Heart right ventricle (tissue), 16 donors: ENCODE data around the gene WDR41. TPM values are rescaled to one million over a fixed set of nuclear protein-coding genes. Genes with fewer than 3 reads are reported as not detected.

Experiments used
- ATAC-seq, 8 donors: fragments of 200-7000 bp; cut with Tn5 transposase; one replicate each; pipeline ENCODE4 v1.9.1; 2020; ENCODE audit warnings: mild to moderate bottlenecking in 8 of 8, moderate library complexity in 8 of 8, moderate number of reproducible peaks in 1 of 8
- DNase-seq, 2 donors: peaks; one replicate each; pipeline ENCODE4 v3.0.0-alpha.2; 2020
- H3K27ac ChIP-seq, 10 donors: fragments of 200-600 bp; sonication (generic) in 2 of 10; one replicate each; pipeline versions ENCODE4 v1.5.0 to v1.8.0; 2020 to 2022; ENCODE audit warnings: mild to moderate bottlenecking in 3 of 10
- H3K27me3 ChIP-seq, 7 donors: fragments of 200-600 bp; one replicate each; pipeline ENCODE4 v1.8.0; 2021 to 2022; ENCODE audit warnings: mild to moderate bottlenecking in 2 of 7
- H3K36me3 ChIP-seq, 9 donors: fragments of 200-600 bp; sonication (generic) in 1 of 9; one replicate each; pipeline versions ENCODE4 v1.5.0 to v1.8.0; 2020 to 2022; ENCODE audit warnings: mild to moderate bottlenecking in 2 of 9
- H3K4me1 ChIP-seq, 9 donors: fragments of 200-600 bp; sonication (generic) in 1 of 9; one replicate each; pipeline versions ENCODE4 v1.5.0 to v1.8.0; 2020 to 2022; ENCODE audit warnings: mild to moderate bottlenecking in 4 of 9
- H3K4me3 ChIP-seq, 10 donors: fragments of 200-600 bp; sonication (generic) in 2 of 10; one replicate each; pipeline versions ENCODE4 v1.5.0 to v1.8.0; 2020 to 2022; ENCODE audit warnings: mild to moderate bottlenecking in 7 of 10, moderate library complexity in 2 of 10
- H3K9me3 ChIP-seq, 11 donors: fragments of 200-600 bp in 10 of 11; sonication (generic) in 2 of 11; one replicate each; pipeline versions ENCODE4 v1.5.0 to v1.8.0; 2013 to 2022; ENCODE audit warnings: mild to moderate bottlenecking in 2 of 11, control low read depth in 1 of 11, moderate library complexity in 1 of 11
- CTCF ChIP-seq, 9 donors: fragments of 200-600 bp; sonication (generic) in 2 of 9; IDR thresholded peaks; one replicate each; pipeline versions ENCODE4 v1.5.0 to v1.8.0; 2021 to 2022; ENCODE audit warnings: antibody characterized with exemption in 9 of 9, mild to moderate bottlenecking in 5 of 9, moderate library complexity in 1 of 9
- WGBS, 2 donors: extraction: QIAGEN DNeasy Blood & Tissue Kit; methylation state at CpG; one replicate each; pipeline ENCODE4 v1.1.7; 2013; ENCODE audit warnings: inconsistent platforms in 1 of 2; 5-methylcytosine and 5-hydroxymethylcytosine counted together
- intact Hi-C, 10 donors: fragments of 100-400 bp; cut with DNase I; formaldehyde crosslinking; loops; one replicate each; pipeline versions ENCODE4 v1.11.1 to v1.14.2; 2022
- polyA plus RNA-seq, 2 donors: library from polyadenylated mRNA; stranded (reverse); fragments of 200-250 nt; gene quantifications; one replicate each; pipeline ENCODE4 v1.2.3, GENCODE V29; 2013
- total RNA-seq, 10 donors: library from RNA; stranded (reverse); fragmentation: NEBNext Ultra II Directional in 3 of 10; extraction: Animal tissue kit (Norgen Biotek cat#: 25700) in 3 of 10; gene quantifications; one replicate each; pipeline versions ENCODE4 v1.2.1 to v1.2.4, GENCODE V29; 2021 to 2023
- donor health status: Arrhythmogenic right ventricular cardiomyopathy.
- donor health status: ischemic (EF 13 %, LVEDD 7.1; RV severe dilation, severe dysfunction).
- donor health status: healthy with polysubstance abuse.
- donor health status: DM: no; HTN: yes; CAD: no.
- donor health status: DM: no; HTN: no; CAD: no.
- donor health status: ischemic (EF 25% LVEDD 6.9; RV normal size, moderate dysfunction).
- donor health status: ischemic (EF 25% LVEDD 5.7; RV mildly dilated, moderate dysfunction).
- donor health status: healthy.
- donor health status: DM: yes; HTN: yes; CAD: no.
- donor health status: Ischemic cardiomyopathy.
- donor health status: ischemic (EF 35%, LVEDD 5.7; RV mildly dilated, moderate dysfunction).
- donor health status: nonischemic (EF 11% LVEDD 7.7; RV severe dilation, severe dysfunction).
- donor health status: DM: yes; HTN: yes; CAD: no.
- donor health status: PGD.
- donor health status: ischemic (EF 29% LVEDD 5.4; RV normal size, mild dysfunction).
- donor health status: nonischemic (EF 23%, LVEDD 6.1; RV moderate dilation, normal function).

WDR41 gene
- total and polyA plus RNA-seq, 12 donors, result 7.9 to 44.9 (median 31.8) TPM

GRCh38 chr5:77430726-77431125 is 61.4 kb downstream of the WDR41 start:
- Histone ChIP-seq H3K4me3 (no peak overlapping the region), H3K27ac (no peak overlapping the region), H3K9me3 (no peaks in the 10 kb centered on the region), H3K4me1 (no peaks in the 10 kb centered on the region), H3K27me3 (no peaks in the 10 kb centered on the region), H3K36me3 (peaks cover 0 to 95% (median 28%) of the 10 kb centered on the region in 9 donors)
- intact Hi-C loops, result loop anchor here in 3 of 10 donors (10.0 kb wide), 1 partner anchor 286 kb away; no protein-coding TSS in a partner anchor
- no peak for TF ChIP-seq CTCF (IDR thresholded peaks at IDR 0.05)
- no peak for ATAC-seq
- DNase-seq, result no peak
- WGBS, 2 donors, result 96 to 99% methylated on average over 1 of the region's 1 CpG

- Histone ChIP-seq H3K36me3 (peaks cover 0 to 85% (median 26%) of the 10 kb centered on the region in 9 donors), H3K4me1 (no peaks in the 10 kb centered on the region), H3K4me3 (no peak overlapping the region), H3K9me3 (no peaks in the 10 kb centered on the region), H3K27me3 (no peaks in the 10 kb centered on the region), H3K27ac (no peak overlapping the region)
- TF ChIP-seq CTCF (IDR thresholded peaks at IDR 0.05), result no peak
- WGBS, 2 donors, result 92 to 93% methylated on average over 5 of the region's 5 CpGs
- no peak for DNase-seq
- intact Hi-C loops, result no loop called here
- no peak for ATAC-seq
Observed at GRCh38 chr5:77428526-77428925, 63.6 kb downstream of the WDR41 start.

- intact Hi-C loops, result no loop called here
- peaks cover 0 to 3% (median 0%) of the 10 kb centered on the region in 11 donors for H3K9me3 ChIP-seq
- TF ChIP-seq CTCF (IDR thresholded peaks at IDR 0.05), result no peak
- no peak overlapping the region for H3K4me3 ChIP-seq
- DNase-seq (no peak), ATAC-seq (no peak)
- peaks cover 0 to 80% (median 25%) of the 10 kb centered on the region in 9 donors for H3K36me3 ChIP-seq
- no peak overlapping the region for H3K27ac ChIP-seq
- no peaks in the 10 kb centered on the region for H3K4me1 ChIP-seq
- H3K27me3 ChIP-seq, result no peaks in the 10 kb centered on the region
Observed at GRCh38 chr5:77427998-77428397, 64.1 kb downstream of the WDR41 start.

DNA sequence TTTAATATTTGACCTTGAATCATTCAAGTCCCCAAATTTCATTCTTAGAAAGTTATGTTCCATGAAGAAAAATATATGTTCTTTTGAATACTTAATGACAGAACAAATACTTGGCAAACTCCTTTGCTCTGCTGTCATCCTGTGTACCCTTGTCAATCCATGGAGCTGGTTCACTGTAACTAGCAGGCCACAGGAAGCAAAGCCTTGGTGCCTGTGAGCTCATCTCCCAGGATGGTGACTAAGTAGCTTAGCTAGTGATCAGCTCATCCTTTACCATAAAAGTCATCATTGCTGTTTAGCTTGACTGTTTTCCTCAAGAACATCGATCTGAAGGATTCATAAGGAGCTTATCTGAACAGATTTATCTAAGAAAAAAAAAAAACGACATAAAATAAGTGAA is 65.4 kb downstream of the WDR41 start:
- no peak for TF ChIP-seq CTCF (IDR thresholded peaks at IDR 0.05)
- Histone ChIP-seq H3K4me3 (no peak overlapping the region), H3K9me3 (peaks cover 0 to 7% (median 0%) of the 10 kb centered on the region in 11 donors), H3K27me3 (no peaks in the 10 kb centered on the region), H3K27ac (no peak overlapping the region), H3K36me3 (peaks cover 0 to 66% (median 16%) of the 10 kb centered on the region in 9 donors), H3K4me1 (no peaks in the 10 kb centered on the region)
- 79 to 84% methylated on average over 2 of the region's 2 CpGs for WGBS, 2 donors
- intact Hi-C loops, result no loop called here
- DNase-seq, result no peak
- no peak for ATAC-seq
